OCI-LY1 (cell line): Measurements from ENCODE around the gene FLVCR1.

ENCODE experiments used
- CTCF ChIP-seq: fragments of 200-600 bp; sonication (generic), shearing (Covaris generic); IDR thresholded peaks from 2 replicates; pipeline ENCODE4 v1.5.1; 2017; ENCODE audit warnings: mild to moderate bottlenecking, antibody characterized with exemption, low read length, moderate library complexity, mixed read lengths
- EZH2 ChIP-seq: fragments of 200-600 bp; sonication (generic), shearing (Covaris generic); IDR thresholded peaks from 2 replicates; pipeline ENCODE4 v1.8.0; 2017; ENCODE audit warnings: borderline replicate concordance, mixed run types, mild to moderate bottlenecking, antibody characterized with exemption, low read length, moderate library complexity, mixed read lengths

- TF ChIP-seq EZH2 (no peak), CTCF (no peak)
Measured at GRCh38 chr1:212853658-212854057, 4.4 kb upstream of the FLVCR1 start.
